PC-3 (cell line): Measurements from ENCODE around the gene TDG. TPM values are rescaled to one million over a fixed set of nuclear protein-coding genes. Genes with fewer than 3 reads are reported as not detected.
A peak's percentile ranks its signal among the peaks of the same experiment; 100 is the strongest.

Experiments used
- ATAC-seq: fragments of 200-7000 bp; cut with Tn5 transposase; 2 replicates; pipeline ENCODE4 v1.9.1; 2020; ENCODE audit warnings: mild to moderate bottlenecking, moderate library complexity
- BruUV-seq: library from RNA; stranded (reverse); fragments of 400-500 nt; replicated peaks from 2 replicates; lab custom pipeline; 2021; lab: Mats Ljungman, UMichigan
- CTCF ChIA-PET: fragments of 300-600 bp; sonication (Branson Sonifier 250); formaldehyde crosslinking; loops from one replicate; lab custom pipeline; 2022; ENCODE audit warnings: antibody characterized with exemption; lab: Charles Lee
- POLR2A ChIA-PET: fragments of 300-600 bp; sonication (Branson Sonifier 250); formaldehyde crosslinking; loops from one replicate; lab custom pipeline; 2022; ENCODE audit warnings: antibody characterized with exemption; ENCODE audit not compliant: unreplicated experiment; lab: Charles Lee
- DNase-seq: peaks from one replicate; pipeline ENCODE4 v3.0.0-alpha.2; 2015
- H2AFZ ChIP-seq: fragments of 300-600 bp; sonication (generic); 2 replicates; pipeline ENCODE4 v1.6.0; 2016; ENCODE audit warnings: antibody characterized with exemption, low read length
- H3F3A ChIP-seq: fragments of 300-600 bp; sonication (generic); one replicate; pipeline ENCODE4 v1.6.0; 2017; ENCODE audit warnings: antibody characterized with exemption, low read length, control low read depth, mild to moderate bottlenecking; ENCODE audit not compliant: unreplicated experiment
- H3K27ac ChIP-seq: fragments of 300-600 bp; sonication (generic); 2 replicates; pipeline ENCODE4 v1.5.1; 2016; ENCODE audit warnings: mild to moderate bottlenecking, low read length
- H3K27me3 ChIP-seq: fragments of 300-600 bp; sonication (generic); 2 replicates; pipeline ENCODE4 v1.6.1; 2016; ENCODE audit warnings: low read length, mixed read lengths
- H3K36me3 ChIP-seq: fragments of 300-600 bp; sonication (generic); 2 replicates; pipeline ENCODE4 v1.6.1; 2016; ENCODE audit warnings: low read depth, mixed run types, low read length, mixed read lengths
- H3K4me1 ChIP-seq: fragments of 300-600 bp; sonication (generic); 2 replicates; pipeline ENCODE4 v1.5.1; 2016; ENCODE audit warnings: low read length; ENCODE audit not compliant: insufficient read depth
- H3K4me2 ChIP-seq: fragments of 300-600 bp; sonication (generic); 2 replicates; pipeline ENCODE4 v1.6.0; 2016; ENCODE audit warnings: low read length
- H3K4me3 ChIP-seq: fragments of 300-600 bp; sonication (generic); 2 replicates; pipeline ENCODE4 v1.5.1; 2016; ENCODE audit warnings: mild to moderate bottlenecking, low read length, mixed read lengths
- H3K79me2 ChIP-seq: fragments of 300-600 bp; sonication (generic); 2 replicates; pipeline ENCODE4 v1.6.1; 2017; ENCODE audit warnings: low read length, mixed read lengths
- H3K9ac ChIP-seq: fragments of 300-600 bp; sonication (generic); 2 replicates; pipeline ENCODE4 v1.6.0; 2016; ENCODE audit warnings: mild to moderate bottlenecking, low read length
- H3K9me2 ChIP-seq: fragments of 300-600 bp; sonication (generic); replicated peaks from 2 replicates; pipeline ENCODE4 v1.6.1; 2016; ENCODE audit warnings: mixed run types, low read length, mixed read lengths
- H3K9me3 ChIP-seq: fragments of 300-600 bp; sonication (generic); 2 replicates; pipeline ENCODE4 v1.6.1; 2016; ENCODE audit warnings: low read length, mixed read lengths
- H4K20me1 ChIP-seq: fragments of 300-600 bp; sonication (generic); 2 replicates; pipeline ENCODE4 v1.6.1; 2016; ENCODE audit warnings: low read length, mixed read lengths
- CTCF ChIP-seq: fragments of 300-600 bp; sonication (generic); conservative IDR thresholded peaks from 2 replicates; pipeline ENCODE4 v1.5.1; 2017; ENCODE audit warnings: antibody characterized with exemption, low read depth, mild to moderate bottlenecking, low read length
- EZH2 ChIP-seq: fragments of 300-600 bp; sonication (generic); IDR thresholded peaks from one replicate; pipeline ENCODE4 v1.6.1; 2017; ENCODE audit warnings: antibody characterized with exemption, mild to moderate bottlenecking, low read length; ENCODE audit not compliant: unreplicated experiment
- EZH2phosphoT487 ChIP-seq: fragments of 300-600 bp; sonication (generic); IDR thresholded peaks from 2 replicates; pipeline ENCODE4 v1.6.1; 2018; ENCODE audit warnings: mild to moderate bottlenecking, antibody characterized with exemption, low read length, borderline replicate concordance
- intact Hi-C: fragments of 100-400 bp; cut with micrococcal nuclease; formaldehyde crosslinking; loops from 2 replicates; pipeline ENCODE4 v1.9.0; 2023
- total RNA-seq: library from RNA; depleted of rRNA; stranded (reverse); fragments of >200 nt; gene quantifications from 2 replicates; pipeline ENCODE4 v1.2.3, GENCODE V29; 2014

TDG gene
- total RNA-seq, 1 experiment from 2014 or later = 45.6 TPM

- DNase-seq (peak; percentile 77), ATAC-seq (peak; percentile 25)
- no peaks in the 10 kb centered on the region for H3K9me2 ChIP-seq
- TF ChIP-seq EZH2phosphoT487 = no peak
- TF ChIP-seq EZH2 = no peak
- no peak for TF ChIP-seq CTCF
- intact Hi-C loops = no loop called here
- no peaks in the 10 kb centered on the region for H3K79me2 ChIP-seq
- H3K4me2 ChIP-seq = peak overlapping the region; percentile 11; the same call in 1 of the 2 replicates
- H4K20me1 ChIP-seq = no peaks in the 10 kb centered on the region
- H3K27ac ChIP-seq = peak overlapping the region; percentile 2; the same call in 1 of the 2 replicates
- no peaks in the 10 kb centered on the region for H3K36me3 ChIP-seq
- peaks cover 18% of the 10 kb centered on the region for H3K4me1 ChIP-seq
- POLR2A ChIA-PET = interaction anchor here (0.6 kb wide), 1 partner anchor 75 kb away, joined by 4 read pairs; no protein-coding TSS in a partner anchor
- no peaks in the 10 kb centered on the region for H3K9me3 ChIP-seq
- no TSS peak for BruUV-seq
- H3K27me3 ChIP-seq = no peaks in the 10 kb centered on the region
- H3F3A ChIP-seq = no peaks in the 10 kb centered on the region
- H3K4me3 ChIP-seq = no peak overlapping the region
- H2AFZ ChIP-seq = peak overlapping the region; percentile 48
- H3K9ac ChIP-seq = no peak overlapping the region
- CTCF ChIA-PET = no interaction called here
Measured at GRCh38 chr12:103924761-103925641, 40.7 kb upstream of the TDG start.

- no TSS peak for BruUV-seq
- DNase-seq = no peak
- ATAC-seq = no peak
- Histone ChIP-seq H3K9ac (peak overlapping the region; percentile 85), H3K9me2 (no peaks in the 10 kb centered on the region), H3K27me3 (no peaks in the 10 kb centered on the region), H3K9me3 (no peaks in the 10 kb centered on the region), H3K36me3 (peaks cover 28% of the 10 kb centered on the region), H3K79me2 (peaks cover 35% of the 10 kb centered on the region), H3K4me3 (peak overlapping the region; percentile 88), H3K4me2 (peak overlapping the region; percentile 91), H2AFZ (peak overlapping the region; percentile 99), H3F3A (no peaks in the 10 kb centered on the region), H3K27ac (peak overlapping the region; percentile 78), H3K4me1 (peaks cover 34% of the 10 kb centered on the region), H4K20me1 (peaks cover 29% of the 10 kb centered on the region)
- TF ChIP-seq EZH2phosphoT487 (no peak), EZH2 (no peak), CTCF (no peak)
- ChIA-PET POLR2A (no interaction called here), CTCF (no interaction called here)
- intact Hi-C loops = no loop called here
Measured at GRCh38 chr12:103928682-103929045, 37.0 kb upstream of the TDG start.
